PFSK-1 (cell line): ENCODE results near the gene GFPT2.

ENCODE experiments used
- POLR2AphosphoS5 ChIP-seq: IDR thresholded peaks from 2 replicates; pipeline ENCODE4 v1.6.1; 2012; ENCODE audit warnings: low read depth, mild to moderate bottlenecking, control low read depth, low read length, moderate library complexity
- SIN3A ChIP-seq: IDR thresholded peaks from 2 replicates; pipeline ENCODE4 v1.6.1; 2012; ENCODE audit warnings: mild to moderate bottlenecking, low read length, moderate library complexity, borderline replicate concordance; ENCODE audit not compliant: insufficient read depth
- TAF1 ChIP-seq: IDR thresholded peaks from 2 replicates; pipeline ENCODE4 v1.6.1; 2012; ENCODE audit warnings: low read length, control low read depth, borderline replicate concordance; ENCODE audit not compliant: insufficient read depth
- TF ChIP-seq, protein P1 (sequence below), 2 experiments: IDR thresholded peaks; 2 replicates each; pipeline versions ENCODE4 v1.6.1 to v1.8.0; 2011 to 2012; ENCODE audit warnings: low read depth in 2 of 2, low read length in 2 of 2, control low read depth in 1 of 2, inconsistent platforms in 1 of 2, mild to moderate bottlenecking in 1 of 2, moderate library complexity in 1 of 2; ENCODE audit not compliant: insufficient read depth in 1 of 2

- TF ChIP-seq, protein P1, sequence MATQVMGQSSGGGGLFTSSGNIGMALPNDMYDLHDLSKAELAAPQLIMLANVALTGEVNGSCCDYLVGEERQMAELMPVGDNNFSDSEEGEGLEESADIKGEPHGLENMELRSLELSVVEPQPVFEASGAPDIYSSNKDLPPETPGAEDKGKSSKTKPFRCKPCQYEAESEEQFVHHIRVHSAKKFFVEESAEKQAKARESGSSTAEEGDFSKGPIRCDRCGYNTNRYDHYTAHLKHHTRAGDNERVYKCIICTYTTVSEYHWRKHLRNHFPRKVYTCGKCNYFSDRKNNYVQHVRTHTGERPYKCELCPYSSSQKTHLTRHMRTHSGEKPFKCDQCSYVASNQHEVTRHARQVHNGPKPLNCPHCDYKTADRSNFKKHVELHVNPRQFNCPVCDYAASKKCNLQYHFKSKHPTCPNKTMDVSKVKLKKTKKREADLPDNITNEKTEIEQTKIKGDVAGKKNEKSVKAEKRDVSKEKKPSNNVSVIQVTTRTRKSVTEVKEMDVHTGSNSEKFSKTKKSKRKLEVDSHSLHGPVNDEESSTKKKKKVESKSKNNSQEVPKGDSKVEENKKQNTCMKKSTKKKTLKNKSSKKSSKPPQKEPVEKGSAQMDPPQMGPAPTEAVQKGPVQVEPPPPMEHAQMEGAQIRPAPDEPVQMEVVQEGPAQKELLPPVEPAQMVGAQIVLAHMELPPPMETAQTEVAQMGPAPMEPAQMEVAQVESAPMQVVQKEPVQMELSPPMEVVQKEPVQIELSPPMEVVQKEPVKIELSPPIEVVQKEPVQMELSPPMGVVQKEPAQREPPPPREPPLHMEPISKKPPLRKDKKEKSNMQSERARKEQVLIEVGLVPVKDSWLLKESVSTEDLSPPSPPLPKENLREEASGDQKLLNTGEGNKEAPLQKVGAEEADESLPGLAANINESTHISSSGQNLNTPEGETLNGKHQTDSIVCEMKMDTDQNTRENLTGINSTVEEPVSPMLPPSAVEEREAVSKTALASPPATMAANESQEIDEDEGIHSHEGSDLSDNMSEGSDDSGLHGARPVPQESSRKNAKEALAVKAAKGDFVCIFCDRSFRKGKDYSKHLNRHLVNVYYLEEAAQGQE (IDR thresholded peaks at IDR 0.05; ENCODE audit: insufficient read depth in 1 of 2, low read depth in 2 of 2, low read length in 2 of 2) = no peak
- TF ChIP-seq TAF1 = no peak
- no peak for TF ChIP-seq POLR2AphosphoS5
- TF ChIP-seq SIN3A = no peak
Measured at GRCh38 chr5:180346358-180346757, 6.8 kb downstream of the GFPT2 start.
